GM19023 (cell line): ENCODE results near the gene CDIP1.
A peak's percentile ranks its signal among the peaks of the same experiment; 100 is the strongest.

Source experiments
- ATAC-seq: cut with Tn5 transposase; IDR thresholded peaks from one replicate; pipeline ENCODE4 v1.9.1; 2021; ENCODE audit warnings: mild to moderate bottlenecking, moderate library complexity; ENCODE audit not compliant: unreplicated experiment

CDIP1 gene

GRCh38 chr16:4494746-4495490 is 43.7 kb downstream of the CDIP1 start:
- ATAC-seq = no peak

GRCh38 chr16:4491898-4492297 is 46.7 kb downstream of the CDIP1 start:
- ATAC-seq = no peak

- no peak for ATAC-seq
Measured at GRCh38 chr16:4489030-4489429, 49.5 kb downstream of the CDIP1 start.

GRCh38 chr16:4488499-4488967 is 50.0 kb downstream of the CDIP1 start:
- ATAC-seq = no peak

- ATAC-seq = no peak
Measured at GRCh38 chr16:4487955-4488498, 50.5 kb downstream of the CDIP1 start.

- no peak for ATAC-seq
Measured at GRCh38 chr16:4486126-4486893, 52.3 kb downstream of the CDIP1 start.

GRCh38 chr16:4481963-4482362 is 56.6 kb downstream of the CDIP1 start:
- ATAC-seq = no peak

- ATAC-seq = no peak
Measured at GRCh38 chr16:4481526-4481925, 57.0 kb downstream of the CDIP1 start.

GRCh38 chr16:4477966-4478365 is 60.6 kb downstream of the CDIP1 start:
- no peak for ATAC-seq

GRCh38 chr16:4475880-4476788 is 62.4 kb downstream of the CDIP1 start, which contains the start of gene HMOX2:
Gene HMOX2, plus strand, starts transcription at chr16:4476398. Its CDS starts 29,127 bp downstream, at chr16:4505525.
- ATAC-seq = peak; percentile 88

GRCh38 chr16:4474192-4474961 is 64.2 kb downstream of the CDIP1 start, which contains the start of gene NMRAL1:
Gene NMRAL1, minus strand, starts transcription at chr16:4474625. Its CDS starts 493 bp downstream, at chr16:4474132.
- ATAC-seq = peak; percentile 39

GRCh38 chr16:4472880-4473279 is 65.7 kb downstream of the CDIP1 start:
- ATAC-seq = no peak

GRCh38 chr16:4471869-4472268 is 66.7 kb downstream of the CDIP1 start:
- ATAC-seq = no peak

- no peak for ATAC-seq
Measured at GRCh38 chr16:4468972-4469371, 69.6 kb downstream of the CDIP1 start.

GRCh38 chr16:4467916-4468315 is 70.7 kb downstream of the CDIP1 start:
- no peak for ATAC-seq

- ATAC-seq = no peak
Measured at GRCh38 chr16:4465977-4466779, 72.4 kb downstream of the CDIP1 start.

- no peak for ATAC-seq
Measured at GRCh38 chr16:4463522-4464163, 74.9 kb downstream of the CDIP1 start.

- no peak for ATAC-seq
Measured at GRCh38 chr16:4461250-4462085, 77.1 kb downstream of the CDIP1 start.
